Pancreas (tissue), 10 donors: Measurements from ENCODE around the gene SHCBP1L. TPM values are rescaled to one million over a fixed set of nuclear protein-coding genes. Genes with fewer than 3 reads are reported as not detected.
A peak's percentile ranks its signal among the peaks of the same experiment; 100 is the strongest.

ENCODE experiments used
- ATAC-seq, 4 donors: fragments of 200-7000 bp; cut with Tn5 transposase; one replicate each; pipeline versions ENCODE4 v1.8.0 to v1.9.1; 2020; ENCODE audit warnings: mild to moderate bottlenecking in 4 of 4, moderate library complexity in 4 of 4
- DNase-seq, 6 donors: peaks; one replicate each; pipeline ENCODE4 v3.0.0-alpha.2; 2020
- FAIRE-seq: peaks from 2 replicates; lab custom pipeline; 2012; peaks lifted over from hg19 to GRCh38; lab: Jason Lieb, UNC
- H3K27ac ChIP-seq, 4 donors: fragments of 200-600 bp; sonication (generic); 1 replicate in 3 of 4; 2 replicates in 1 of 4; pipeline versions ENCODE4 v1.5.0 to v1.8.0; 2020
- H3K27me3 ChIP-seq, 4 donors: fragments of 200-600 bp; one replicate each; pipeline ENCODE4 v1.8.0; 2021
- H3K36me3 ChIP-seq, 3 donors: fragments of 200-600 bp; sonication (generic) in 1 of 3; one replicate each; pipeline versions ENCODE4 v1.5.0 to v1.8.0; 2020 to 2021
- H3K4me1 ChIP-seq, 3 donors: fragments of 200-600 bp; one replicate each; pipeline ENCODE4 v1.8.0; 2021
- H3K4me3 ChIP-seq, 4 donors: fragments of 200-600 bp; sonication (generic) in 2 of 4; one replicate each; pipeline versions ENCODE4 v1.5.0 to v1.8.0; 2020 to 2021
- H3K9me3 ChIP-seq, 4 donors: fragments of 200-600 bp; one replicate each; pipeline ENCODE4 v1.8.0; 2021
- WGBS, 2 donors: extraction: QIAGEN DNeasy Blood & Tissue Kit; methylation state at CpG; one replicate each; pipeline ENCODE4 v1.1.7; 2013; 5-methylcytosine and 5-hydroxymethylcytosine counted together
- intact Hi-C, 3 donors: fragments of 100-400 bp; cut with DNase I; formaldehyde crosslinking; loops; one replicate each; pipeline versions ENCODE4 v1.11.1 to v1.14.2; 2022
- polyA plus RNA-seq, 2 donors: library from polyadenylated mRNA; stranded (reverse); fragments of 200-250 nt; gene quantifications; one replicate each; pipeline ENCODE4 v1.2.3, GENCODE V29; 2013
- total RNA-seq, 6 donors: library from RNA; stranded (reverse); fragmentation: NEBNext Ultra II Directional in 4 of 6; extraction: Animal tissue kit (Norgen Biotek cat#: 25700) in 4 of 6; gene quantifications; one replicate each; pipeline versions ENCODE4 v1.2.1 to v1.2.4, GENCODE V29; 2021 to 2023
- TF ChIP-seq, protein P1 (sequence below), 4 donors: fragments of 200-600 bp; sonication (generic) in 3 of 4; IDR thresholded peaks; one replicate each; pipeline versions ENCODE4 v1.5.0 to v1.8.0; 2021; ENCODE audit warnings: antibody characterized with exemption in 4 of 4
- donor health status: healthy with polysubstance abuse.
- donor health status: DM: no; HTN: no; CAD: no; lungs with moderate emphysema.
- donor health status: DM: no; HTN: no; CAD: no.
- donor health status: control.
- donor health status: control.
- donor health status: Bipolar disorder and iron deficiency.
- donor health status: DM: yes; HTN: yes; CAD: no.
- donor health status: DM: no; HTN: no; CAD: no.
- donor health status: DM: no; HTN: no; CAD: no.
- donor health status: DM: yes; HTN: yes; CAD: no.

Gene SHCBP1L
- total and polyA plus RNA-seq, 8 donors = not detected

DNA sequence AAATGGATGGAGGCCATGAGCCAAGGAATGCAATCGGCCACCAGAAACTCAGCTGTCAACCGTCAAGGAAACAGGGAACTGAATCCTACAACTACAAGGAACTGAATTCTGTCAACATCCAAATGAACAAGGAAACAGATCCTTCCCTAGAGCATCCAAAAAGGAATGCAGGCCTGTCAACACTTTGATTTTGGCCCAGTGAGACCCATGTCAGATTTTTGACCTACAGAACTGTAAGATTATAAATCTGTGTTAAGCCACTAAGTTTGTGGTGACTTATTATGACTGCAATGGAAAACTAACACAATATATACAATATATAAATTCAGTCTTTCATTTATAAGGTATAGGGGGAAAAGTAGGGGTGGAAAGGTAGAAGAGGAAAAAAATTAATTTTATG, 55.3 kb downstream of the SHCBP1L start:
- H3K27me3 ChIP-seq = no peaks in the 10 kb centered on the region
- H3K36me3 ChIP-seq = no peaks in the 10 kb centered on the region
- intact Hi-C loops = no loop called here
- H3K27ac ChIP-seq = no peak overlapping the region
- TF ChIP-seq, protein P1, sequence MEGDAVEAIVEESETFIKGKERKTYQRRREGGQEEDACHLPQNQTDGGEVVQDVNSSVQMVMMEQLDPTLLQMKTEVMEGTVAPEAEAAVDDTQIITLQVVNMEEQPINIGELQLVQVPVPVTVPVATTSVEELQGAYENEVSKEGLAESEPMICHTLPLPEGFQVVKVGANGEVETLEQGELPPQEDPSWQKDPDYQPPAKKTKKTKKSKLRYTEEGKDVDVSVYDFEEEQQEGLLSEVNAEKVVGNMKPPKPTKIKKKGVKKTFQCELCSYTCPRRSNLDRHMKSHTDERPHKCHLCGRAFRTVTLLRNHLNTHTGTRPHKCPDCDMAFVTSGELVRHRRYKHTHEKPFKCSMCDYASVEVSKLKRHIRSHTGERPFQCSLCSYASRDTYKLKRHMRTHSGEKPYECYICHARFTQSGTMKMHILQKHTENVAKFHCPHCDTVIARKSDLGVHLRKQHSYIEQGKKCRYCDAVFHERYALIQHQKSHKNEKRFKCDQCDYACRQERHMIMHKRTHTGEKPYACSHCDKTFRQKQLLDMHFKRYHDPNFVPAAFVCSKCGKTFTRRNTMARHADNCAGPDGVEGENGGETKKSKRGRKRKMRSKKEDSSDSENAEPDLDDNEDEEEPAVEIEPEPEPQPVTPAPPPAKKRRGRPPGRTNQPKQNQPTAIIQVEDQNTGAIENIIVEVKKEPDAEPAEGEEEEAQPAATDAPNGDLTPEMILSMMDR (IDR thresholded peaks at IDR 0.05) = no peak
- ATAC-seq (no peak), DNase-seq (no peak), FAIRE-seq (no peak)
- no peak overlapping the region for H3K4me3 ChIP-seq
- WGBS, 2 donors = 79 to 87% methylated on average over 2 of the region's 2 CpGs
- H3K9me3 ChIP-seq = no peaks in the 10 kb centered on the region
- no peaks in the 10 kb centered on the region for H3K4me1 ChIP-seq

DNA sequence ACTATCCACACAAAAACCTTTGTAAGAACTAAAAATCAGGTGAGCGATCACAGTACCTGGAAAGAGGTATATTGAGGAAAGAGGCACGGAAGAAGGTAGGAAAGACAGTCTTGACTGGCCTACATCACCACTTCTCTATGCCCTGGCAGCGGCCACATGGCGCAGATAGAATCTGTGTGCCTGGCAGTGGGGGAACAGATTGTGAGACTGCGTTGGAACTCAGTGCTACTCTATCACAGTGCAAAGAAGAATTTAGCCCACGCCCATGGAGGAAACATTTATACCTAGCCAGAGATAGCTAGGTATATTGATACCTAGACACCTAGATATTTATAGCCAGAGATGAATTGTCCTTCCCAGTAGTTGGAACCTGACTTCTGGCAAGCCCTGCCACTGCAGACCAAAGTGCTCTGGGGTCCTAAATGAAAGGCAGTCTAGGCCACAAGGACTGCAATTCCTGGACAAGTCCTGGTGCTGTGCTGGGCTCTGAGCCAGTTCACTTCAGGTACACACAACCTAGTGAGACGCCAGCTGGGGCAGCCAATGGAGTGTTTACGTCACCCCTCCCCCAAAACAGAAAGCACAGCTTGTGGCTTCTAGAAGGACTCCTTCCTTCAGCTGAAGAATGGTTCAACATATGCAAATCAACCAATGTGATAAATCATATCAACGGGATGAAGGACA, 61.9 kb downstream of the SHCBP1L start:
- peaks cover 0 to 22% (median 21%) of the 10 kb centered on the region in 3 donors for H3K36me3 ChIP-seq
- no peaks in the 10 kb centered on the region for H3K4me1 ChIP-seq
- H3K27ac ChIP-seq = no peak overlapping the region
- TF ChIP-seq, protein P1 (IDR thresholded peaks at IDR 0.05) = no peak
- ATAC-seq (peak in 1 of 4 donors; percentile 36), DNase-seq (no peak), FAIRE-seq (no peak)
- intact Hi-C loops = no loop called here
- WGBS, 2 donors = 73 to 77% methylated on average over 9 of the region's 9 CpGs
- no peaks in the 10 kb centered on the region for H3K27me3 ChIP-seq
- H3K4me3 ChIP-seq = no peak overlapping the region
- no peaks in the 10 kb centered on the region for H3K9me3 ChIP-seq

DNA sequence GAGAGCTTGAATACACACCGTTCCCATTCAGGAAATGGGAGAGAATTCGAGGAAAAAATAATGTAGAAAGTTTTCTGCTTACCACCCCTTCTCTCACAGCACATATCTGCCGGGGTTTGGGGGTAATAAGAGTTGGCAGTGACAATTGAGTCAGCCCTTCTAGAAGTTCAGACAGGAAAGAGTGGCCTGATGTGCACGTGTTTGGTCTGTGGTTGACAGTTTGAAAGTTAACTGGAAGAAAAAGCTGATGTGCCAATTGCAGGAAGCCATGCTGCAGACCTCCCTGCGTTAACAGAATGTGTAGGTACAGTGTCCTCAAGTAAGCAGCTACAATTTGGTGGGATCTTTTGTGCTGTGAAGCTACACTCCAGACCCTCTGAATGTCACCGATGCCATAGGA, 63.0 kb downstream of the SHCBP1L start:
- intact Hi-C loops = no loop called here
- Histone ChIP-seq H3K9me3 (no peaks in the 10 kb centered on the region), H3K4me3 (no peak overlapping the region), H3K4me1 (no peaks in the 10 kb centered on the region), H3K36me3 (peaks cover 0 to 33% (median 31%) of the 10 kb centered on the region in 3 donors), H3K27me3 (no peaks in the 10 kb centered on the region), H3K27ac (no peak overlapping the region)
- no peak for DNase-seq
- WGBS, 2 donors = 72 to 77% methylated on average over 6 of the region's 6 CpGs
- no peak for FAIRE-seq
- peak in 1 of 4 donors; percentile 38 for ATAC-seq
- TF ChIP-seq, protein P1 (IDR thresholded peaks at IDR 0.05) = no peak

DNA sequence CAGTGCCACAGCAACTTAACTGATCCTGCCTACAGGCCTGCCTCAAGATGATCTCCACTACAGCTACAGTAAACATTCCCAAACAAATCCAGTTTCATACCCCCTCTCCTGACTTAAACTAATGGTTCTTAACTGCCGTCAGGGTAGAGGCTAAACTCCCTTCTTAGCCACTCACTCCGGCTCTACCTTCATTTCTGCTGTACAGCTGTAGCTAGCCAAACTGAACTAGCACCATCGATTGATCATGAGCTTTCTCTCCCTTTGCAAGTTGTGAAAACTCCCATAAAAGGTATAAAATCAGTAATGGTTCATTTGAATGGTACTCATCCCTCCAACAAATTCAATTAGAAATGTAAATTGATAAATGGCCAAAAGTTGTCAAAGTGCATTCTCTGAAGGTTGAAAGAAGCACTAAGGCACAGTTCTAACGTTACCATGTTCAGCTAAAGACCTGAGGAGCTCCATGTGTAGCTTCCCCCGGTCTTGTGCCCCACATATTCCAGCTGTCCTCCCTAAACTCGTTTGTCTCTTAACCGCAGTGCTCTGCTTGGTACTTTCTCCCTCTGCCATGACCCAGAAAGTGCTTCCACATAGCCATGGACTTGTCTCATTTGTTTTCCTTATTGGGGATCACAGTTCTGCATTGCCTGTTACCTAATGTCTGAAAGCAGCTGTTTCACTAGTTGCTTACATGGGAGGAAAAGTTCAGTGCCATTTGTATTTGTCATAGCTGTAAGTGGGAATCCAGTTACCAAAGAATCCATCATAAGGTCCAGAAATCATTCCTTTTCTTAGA, 64.0 kb downstream of the SHCBP1L start:
- Histone ChIP-seq H3K27me3 (no peaks in the 10 kb centered on the region), H3K27ac (no peak overlapping the region), H3K4me3 (no peak overlapping the region), H3K4me1 (no peaks in the 10 kb centered on the region), H3K9me3 (no peaks in the 10 kb centered on the region), H3K36me3 (peaks cover 0 to 43% (median 40%) of the 10 kb centered on the region in 3 donors)
- peak in 1 of 4 donors; percentile 11 for ATAC-seq
- intact Hi-C loops = no loop called here
- FAIRE-seq = no peak
- TF ChIP-seq, protein P1 (IDR thresholded peaks at IDR 0.05) = no peak
- DNase-seq = no peak
- WGBS, 2 donors = 80 to 83% methylated on average over 7 of the region's 7 CpGs
